Naive thymus-derived CD8-positive, alpha-beta T cell (primary cell): ENCODE measurements around the gene GRIP2. TPM values are rescaled to one million over a fixed set of nuclear protein-coding genes. Genes with fewer than 3 reads are reported as not detected.

Experiments
- ATAC-seq, 2 donors: fragments of 150-1000 bp; cut with Tn5 transposase in 1 of 2; sonication (Bioruptor Pico), chemical (Tn5 transposase) in 1 of 2; 1 replicate in 1 of 2; 2 replicates in 1 of 2; pipeline ENCODE4 v1.10.0; 2021; ENCODE audit warnings: mild to moderate bottlenecking in 2 of 2, moderate library complexity in 2 of 2
- POLR2A ChIA-PET: fragments of 350-600 bp; sonication (Branson Sonifier 250); formaldehyde crosslinking; loops from one replicate; lab custom pipeline; 2021; ENCODE audit warnings: antibody characterized with exemption; lab: Charles Lee
- DNase-seq, 10 donors: peaks; one replicate each; pipeline versions ENCODE4 v3.0.0 to v3.0.0-alpha.2; 2020 to 2022
- H3K27ac Mint-ChIP-seq, 10 donors: one replicate each; pipeline ENCODE4 v1.8.0; 2020 to 2022; ENCODE audit warnings: mild to moderate bottlenecking in 10 of 10, mixed read lengths in 10 of 10, moderate library complexity in 4 of 10, inconsistent platforms in 1 of 10
- H3K27me3 Mint-ChIP-seq, 5 donors: one replicate each; pipeline ENCODE4 v1.8.0; 2021 to 2022; ENCODE audit warnings: mixed read lengths in 5 of 5
- H3K36me3 Mint-ChIP-seq, 3 donors: one replicate each; pipeline ENCODE4 v1.8.0; 2020 to 2022; ENCODE audit warnings: mixed read lengths in 3 of 3, mild to moderate bottlenecking in 2 of 3, inconsistent platforms in 1 of 3
- H3K4me1 Mint-ChIP-seq, 4 donors: one replicate each; pipeline ENCODE4 v1.8.0; 2021 to 2022; ENCODE audit warnings: mixed read lengths in 4 of 4
- H3K4me3 Mint-ChIP-seq, 10 donors: one replicate each; pipeline ENCODE4 v1.8.0; 2020 to 2022; ENCODE audit warnings: mild to moderate bottlenecking in 10 of 10, mixed read lengths in 10 of 10, moderate library complexity in 6 of 10, inconsistent platforms in 1 of 10
- H3K9me3 Mint-ChIP-seq, 9 donors: one replicate each; pipeline ENCODE4 v1.8.0; 2020 to 2022; ENCODE audit warnings: mixed read lengths in 9 of 9, mild to moderate bottlenecking in 3 of 9, inconsistent platforms in 1 of 9, moderate library complexity in 1 of 9
- polyA plus RNA-seq, 3 donors: library from polyadenylated mRNA; unstranded; fragments of 300-500 nt; fragmentation: Illumina TruSeq; gene quantifications; one replicate each; pipeline ENCODE4 v1.2.3, GENCODE V29; 2021
- total RNA-seq, 8 experiments: library from RNA in 2 of 8; stranded (reverse) in 2 of 8; gene quantifications; one replicate each; pipeline ENCODE4 v1.2.3 and lab custom pipeline; 2021 to 2026

The GRIP2 gene
- total and polyA plus RNA-seq, 5 experiments from 2014 or later, result not detected

GRCh38 chr3:14480207-14481017 lies 59.7 kb downstream of the GRIP2 start:
- ATAC-seq (no peak), DNase-seq (no peak)
- Mint-ChIP-seq H3K9me3 (no peaks in the 10 kb centered on the region), H3K4me3 (no peak overlapping the region), H3K36me3 (peaks cover 8 to 84% (median 14%) of the 10 kb centered on the region in 3 donors), H3K27me3 (no peaks in the 10 kb centered on the region), H3K4me1 (peaks cover 0 to 2% (median 0%) of the 10 kb centered on the region in 4 donors), H3K27ac (peak overlapping the region in 1 of 10 donors; percentile 62)
- POLR2A ChIA-PET, result no interaction called here

GRCh38 chr3:14479591-14479990 lies 60.6 kb downstream of the GRIP2 start:
- peaks cover 3 to 79% (median 14%) of the 10 kb centered on the region in 3 donors for H3K36me3 Mint-ChIP-seq
- no peak overlapping the region for H3K4me3 Mint-ChIP-seq
- H3K27ac Mint-ChIP-seq, result no peak overlapping the region
- POLR2A ChIA-PET, result no interaction called here
- H3K4me1 Mint-ChIP-seq, result peaks cover 0 to 2% (median 0%) of the 10 kb centered on the region in 4 donors
- ATAC-seq, result no peak
- no peaks in the 10 kb centered on the region for H3K9me3 Mint-ChIP-seq
- DNase-seq, result no peak
- H3K27me3 Mint-ChIP-seq, result no peaks in the 10 kb centered on the region

- Mint-ChIP-seq H3K36me3 (peaks cover 0 to 79% (median 11%) of the 10 kb centered on the region in 3 donors), H3K27me3 (no peaks in the 10 kb centered on the region), H3K9me3 (no peaks in the 10 kb centered on the region), H3K4me3 (no peak overlapping the region), H3K4me1 (no peaks in the 10 kb centered on the region), H3K27ac (no peak overlapping the region)
- ATAC-seq (no peak), DNase-seq (no peak)
- POLR2A ChIA-PET, result no interaction called here
Observed at GRCh38 chr3:14478956-14479550, 61.1 kb downstream of the GRIP2 start.

GRCh38 chr3:14477311-14477935 lies 62.7 kb downstream of the GRIP2 start:
- DNase-seq (no peak), ATAC-seq (no peak)
- POLR2A ChIA-PET, result no interaction called here
- Mint-ChIP-seq H3K27ac (no peak overlapping the region), H3K27me3 (no peaks in the 10 kb centered on the region), H3K4me1 (peaks cover 0 to 1% (median 0%) of the 10 kb centered on the region in 4 donors), H3K4me3 (no peak overlapping the region), H3K36me3 (peaks cover 0 to 79% (median 15%) of the 10 kb centered on the region in 3 donors), H3K9me3 (no peaks in the 10 kb centered on the region)

- DNase-seq (no peak), ATAC-seq (no peak)
- H3K27me3 Mint-ChIP-seq, result no peaks in the 10 kb centered on the region
- H3K4me3 Mint-ChIP-seq, result no peak overlapping the region
- peaks cover 0 to 1% (median 0%) of the 10 kb centered on the region in 4 donors for H3K4me1 Mint-ChIP-seq
- POLR2A ChIA-PET, result no interaction called here
- peaks cover 0 to 79% (median 13%) of the 10 kb centered on the region in 3 donors for H3K36me3 Mint-ChIP-seq
- no peaks in the 10 kb centered on the region for H3K9me3 Mint-ChIP-seq
- peak overlapping the region in 1 of 10 donors; percentile 75 for H3K27ac Mint-ChIP-seq
Observed at GRCh38 chr3:14476583-14477265, 63.4 kb downstream of the GRIP2 start.

- no peak overlapping the region for H3K4me3 Mint-ChIP-seq
- H3K27me3 Mint-ChIP-seq, result no peaks in the 10 kb centered on the region
- no peak for DNase-seq
- peaks cover 0 to 1% (median 0%) of the 10 kb centered on the region in 4 donors for H3K4me1 Mint-ChIP-seq
- H3K9me3 Mint-ChIP-seq, result no peaks in the 10 kb centered on the region
- no peak for ATAC-seq
- POLR2A ChIA-PET, result no interaction called here
- no peak overlapping the region for H3K27ac Mint-ChIP-seq
- peaks cover 0 to 75% (median 8%) of the 10 kb centered on the region in 3 donors for H3K36me3 Mint-ChIP-seq
Observed at GRCh38 chr3:14475621-14476020, 64.5 kb downstream of the GRIP2 start.

- Mint-ChIP-seq H3K4me1 (peaks cover 0 to 1% (median 0%) of the 10 kb centered on the region in 4 donors), H3K36me3 (peaks cover 0 to 75% (median 8%) of the 10 kb centered on the region in 3 donors), H3K27ac (no peak overlapping the region), H3K4me3 (no peak overlapping the region), H3K9me3 (no peaks in the 10 kb centered on the region), H3K27me3 (no peaks in the 10 kb centered on the region)
- POLR2A ChIA-PET, result no interaction called here
- ATAC-seq (no peak), DNase-seq (no peak)
Observed at GRCh38 chr3:14474363-14475081, 65.6 kb downstream of the GRIP2 start.

GRCh38 chr3:14473411-14473891 lies 66.7 kb downstream of the GRIP2 start:
- Mint-ChIP-seq H3K27me3 (no peaks in the 10 kb centered on the region), H3K27ac (no peak overlapping the region), H3K4me3 (no peak overlapping the region), H3K36me3 (peaks cover 0 to 70% (median 4%) of the 10 kb centered on the region in 3 donors), H3K4me1 (peaks cover 0 to 1% (median 0%) of the 10 kb centered on the region in 4 donors), H3K9me3 (no peaks in the 10 kb centered on the region)
- ATAC-seq (no peak), DNase-seq (no peak)
- POLR2A ChIA-PET, result no interaction called here

GRCh38 chr3:14472471-14473351 lies 67.4 kb downstream of the GRIP2 start:
- Mint-ChIP-seq H3K9me3 (no peaks in the 10 kb centered on the region), H3K36me3 (peaks cover 0 to 67% (median 4%) of the 10 kb centered on the region in 3 donors), H3K4me1 (peaks cover 0 to 5% (median under 1%) of the 10 kb centered on the region in 4 donors), H3K27ac (no peak overlapping the region), H3K27me3 (no peaks in the 10 kb centered on the region), H3K4me3 (no peak overlapping the region)
- POLR2A ChIA-PET, result no interaction called here
- DNase-seq, result no peak
- no peak for ATAC-seq

- POLR2A ChIA-PET, result no interaction called here
- no peaks in the 10 kb centered on the region for H3K9me3 Mint-ChIP-seq
- DNase-seq (no peak), ATAC-seq (no peak)
- no peak overlapping the region for H3K4me3 Mint-ChIP-seq
- H3K4me1 Mint-ChIP-seq, result peaks cover 0 to 5% (median under 1%) of the 10 kb centered on the region in 4 donors
- no peak overlapping the region for H3K27ac Mint-ChIP-seq
- no peaks in the 10 kb centered on the region for H3K27me3 Mint-ChIP-seq
- peaks cover 0 to 59% (median 4%) of the 10 kb centered on the region in 3 donors for H3K36me3 Mint-ChIP-seq
Observed at GRCh38 chr3:14471690-14472089, 68.5 kb downstream of the GRIP2 start.

- Mint-ChIP-seq H3K27ac (no peak overlapping the region), H3K4me3 (no peak overlapping the region), H3K36me3 (peaks cover 0 to 53% (median 4%) of the 10 kb centered on the region in 3 donors), H3K9me3 (no peaks in the 10 kb centered on the region), H3K27me3 (no peaks in the 10 kb centered on the region), H3K4me1 (peaks cover 0 to 5% (median under 1%) of the 10 kb centered on the region in 4 donors)
- DNase-seq (no peak), ATAC-seq (no peak)
- POLR2A ChIA-PET, result no interaction called here
Observed at GRCh38 chr3:14471016-14471415, 69.1 kb downstream of the GRIP2 start.
